ENCODE measurements around the gene MYH11. TPM values are rescaled to one million over a fixed set of nuclear protein-coding genes. Genes with fewer than 3 reads are reported as not detected.
"Not testable (repeated sequence)": the region's sequence is repeated elsewhere in the genome, so short reads cannot be mapped to it uniquely, and the experiment has no call there.

Gene MYH11
- total RNA-seq, 6 donors from 2014 or later: 33.6 to 224 (median 87.4) TPM

DNA sequence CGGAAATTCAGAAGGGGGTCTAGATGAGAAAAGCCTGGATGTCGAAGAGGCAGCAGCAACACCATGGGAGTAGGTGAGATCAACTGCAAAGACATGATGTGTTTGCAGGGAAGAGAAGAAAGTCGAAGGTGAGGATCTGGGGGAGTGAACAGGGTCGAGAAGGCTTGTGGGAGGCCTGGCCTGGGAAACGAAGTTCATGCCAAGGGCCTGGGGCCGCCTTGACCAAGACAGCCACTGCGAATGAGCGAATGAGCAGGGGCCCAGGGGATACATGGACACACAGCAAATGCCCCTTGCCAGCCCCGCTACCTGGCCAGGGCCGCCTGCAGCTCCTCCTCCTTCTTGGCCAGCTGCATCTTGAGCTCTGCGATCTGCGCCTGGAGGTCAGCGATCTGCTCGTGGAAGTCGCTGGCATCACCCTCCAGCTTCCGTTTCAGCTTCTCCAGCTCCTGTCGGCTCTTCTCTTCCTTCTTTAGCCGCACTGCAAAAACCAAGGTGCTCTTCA lies 119.6 kb downstream of the MYH11 start:
- peaks cover 0 to 46% (median 13%) of the 10 kb centered on the region in 4 donors for H3K36me3 ChIP-seq
- no peaks in the 10 kb centered on the region for H3K9me3 ChIP-seq
- ATAC-seq (ENCODE audit: low FRiP score in 2 of 2): no peak
- TF ChIP-seq EP300 (IDR thresholded peaks at IDR 0.05) (no peak), POLR2A (IDR thresholded peaks at IDR 0.05) (no peak), POLR2AphosphoS5 (IDR thresholded peaks at IDR 0.05) (no peak)
- TF ChIP-seq, protein P1, sequence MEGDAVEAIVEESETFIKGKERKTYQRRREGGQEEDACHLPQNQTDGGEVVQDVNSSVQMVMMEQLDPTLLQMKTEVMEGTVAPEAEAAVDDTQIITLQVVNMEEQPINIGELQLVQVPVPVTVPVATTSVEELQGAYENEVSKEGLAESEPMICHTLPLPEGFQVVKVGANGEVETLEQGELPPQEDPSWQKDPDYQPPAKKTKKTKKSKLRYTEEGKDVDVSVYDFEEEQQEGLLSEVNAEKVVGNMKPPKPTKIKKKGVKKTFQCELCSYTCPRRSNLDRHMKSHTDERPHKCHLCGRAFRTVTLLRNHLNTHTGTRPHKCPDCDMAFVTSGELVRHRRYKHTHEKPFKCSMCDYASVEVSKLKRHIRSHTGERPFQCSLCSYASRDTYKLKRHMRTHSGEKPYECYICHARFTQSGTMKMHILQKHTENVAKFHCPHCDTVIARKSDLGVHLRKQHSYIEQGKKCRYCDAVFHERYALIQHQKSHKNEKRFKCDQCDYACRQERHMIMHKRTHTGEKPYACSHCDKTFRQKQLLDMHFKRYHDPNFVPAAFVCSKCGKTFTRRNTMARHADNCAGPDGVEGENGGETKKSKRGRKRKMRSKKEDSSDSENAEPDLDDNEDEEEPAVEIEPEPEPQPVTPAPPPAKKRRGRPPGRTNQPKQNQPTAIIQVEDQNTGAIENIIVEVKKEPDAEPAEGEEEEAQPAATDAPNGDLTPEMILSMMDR (IDR thresholded peaks at IDR 0.05): no peak
- H3K4me3 ChIP-seq: no peak overlapping the region
- WGBS, 2 donors: 80 to 82% methylated on average over 17 to 18 of the region's 18 CpGs
- DNase-seq: no peak
- no peak overlapping the region for H3K27ac ChIP-seq
- no peaks in the 10 kb centered on the region for H3K4me1 ChIP-seq
- no peaks in the 10 kb centered on the region for H3K27me3 ChIP-seq

DNA sequence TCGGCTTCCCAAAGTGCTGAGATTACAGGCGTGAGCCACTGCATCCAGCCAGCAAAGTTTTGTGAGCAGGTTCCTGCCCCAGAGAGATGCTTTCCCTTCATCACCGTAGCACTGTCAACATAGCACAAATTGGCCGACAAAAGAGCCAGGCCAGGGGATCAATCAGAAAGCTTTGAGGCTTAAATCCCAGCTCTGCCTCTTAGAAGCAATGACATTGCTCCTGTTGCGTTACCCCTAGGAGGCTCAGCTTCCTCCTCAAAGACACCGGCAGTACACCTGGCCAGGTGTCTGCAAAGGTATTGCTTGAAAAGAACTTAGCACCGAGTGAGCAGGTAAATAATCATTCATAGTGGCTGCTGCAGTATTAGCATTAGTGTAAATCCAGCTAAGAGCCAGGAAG lies 120.3 kb downstream of the MYH11 start:
- no peaks in the 10 kb centered on the region for H3K27me3 ChIP-seq
- ATAC-seq (ENCODE audit: low FRiP score in 2 of 2): no peak
- H3K4me3 ChIP-seq: no peak overlapping the region
- peaks cover 0 to 43% (median 13%) of the 10 kb centered on the region in 4 donors for H3K36me3 ChIP-seq
- no peaks in the 10 kb centered on the region for H3K9me3 ChIP-seq
- no peaks in the 10 kb centered on the region for H3K4me1 ChIP-seq
- no peak overlapping the region for H3K27ac ChIP-seq
- 83 to 84% methylated on average over 4 to 7 of the region's 7 CpGs for WGBS, 2 donors
- TF ChIP-seq, protein P1 (IDR thresholded peaks at IDR 0.05): no peak
- TF ChIP-seq POLR2AphosphoS5 (IDR thresholded peaks at IDR 0.05) (no peak), EP300 (IDR thresholded peaks at IDR 0.05) (no peak), POLR2A (IDR thresholded peaks at IDR 0.05) (no peak)
- no peak for DNase-seq

DNA sequence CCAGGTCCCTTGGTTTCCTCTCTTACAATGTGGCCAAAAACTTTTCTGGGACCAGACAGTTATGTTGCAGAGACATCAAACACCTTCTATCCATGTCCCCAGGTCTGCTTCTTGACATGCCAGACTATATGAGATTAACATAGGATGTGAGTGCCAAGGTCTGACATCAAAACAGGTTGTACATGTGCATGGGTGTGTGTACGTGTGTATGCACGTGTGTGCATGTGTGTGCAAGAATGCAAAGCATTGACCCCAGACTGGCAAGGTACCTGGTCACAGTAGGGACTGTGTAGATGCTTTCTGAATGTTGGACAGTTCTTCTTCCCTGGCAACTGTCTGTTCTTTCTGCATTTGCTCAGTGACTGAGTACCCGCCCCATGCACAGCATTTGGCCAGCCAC lies 121.2 kb downstream of the MYH11 start:
- H3K4me1 ChIP-seq: no peaks in the 10 kb centered on the region
- H3K36me3 ChIP-seq: peaks cover 0 to 34% (median 13%) of the 10 kb centered on the region in 4 donors
- no peaks in the 10 kb centered on the region for H3K9me3 ChIP-seq
- no peaks in the 10 kb centered on the region for H3K27me3 ChIP-seq
- DNase-seq (no peak), ATAC-seq (ENCODE audit: low FRiP score in 2 of 2) (no peak)
- TF ChIP-seq POLR2AphosphoS5 (IDR thresholded peaks at IDR 0.05): no peak
- TF ChIP-seq EP300 (IDR thresholded peaks at IDR 0.05): no peak
- TF ChIP-seq POLR2A (IDR thresholded peaks at IDR 0.05): no peak
- TF ChIP-seq, protein P1 (IDR thresholded peaks at IDR 0.05): no peak
- no peak overlapping the region for H3K27ac ChIP-seq
- no peak overlapping the region for H3K4me3 ChIP-seq
- WGBS, 2 donors: 80 to 96% methylated on average over 3 of the region's 3 CpGs

DNA sequence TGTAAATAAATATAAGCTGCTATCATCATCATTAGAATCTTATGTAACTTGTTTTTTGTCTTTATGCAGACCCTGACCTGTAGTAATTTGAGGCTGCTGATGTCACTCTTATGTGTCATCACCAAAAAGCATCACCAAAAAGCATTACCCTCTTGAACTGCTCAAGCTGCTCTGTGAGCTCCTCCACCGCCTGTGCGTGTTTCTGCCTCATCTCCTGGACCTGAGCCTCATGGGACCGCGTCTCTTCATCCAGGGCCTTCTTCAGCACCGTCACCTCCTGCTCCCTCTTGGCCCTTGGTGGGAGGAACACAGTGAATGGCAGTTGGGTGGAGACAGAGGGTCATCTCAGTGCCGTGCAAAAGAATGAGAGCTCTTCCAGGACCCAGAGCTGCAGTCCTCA lies 124.4 kb downstream of the MYH11 start:
- Histone ChIP-seq H3K27me3 (no peaks in the 10 kb centered on the region), H3K9me3 (no peaks in the 10 kb centered on the region), H3K4me1 (no peaks in the 10 kb centered on the region), H3K36me3 (peaks cover 0 to 31% (median 8%) of the 10 kb centered on the region in 4 donors), H3K4me3 (no peak overlapping the region), H3K27ac (no peak overlapping the region)
- TF ChIP-seq POLR2A (IDR thresholded peaks at IDR 0.05) (no peak), EP300 (IDR thresholded peaks at IDR 0.05) (no peak), POLR2AphosphoS5 (IDR thresholded peaks at IDR 0.05) (no peak)
- TF ChIP-seq, protein P1 (IDR thresholded peaks at IDR 0.05): no peak
- WGBS, 2 donors: 91 to 94% methylated on average over 6 of the region's 6 CpGs
- ATAC-seq (ENCODE audit: low FRiP score in 2 of 2): no peak
- DNase-seq: no peak

DNA sequence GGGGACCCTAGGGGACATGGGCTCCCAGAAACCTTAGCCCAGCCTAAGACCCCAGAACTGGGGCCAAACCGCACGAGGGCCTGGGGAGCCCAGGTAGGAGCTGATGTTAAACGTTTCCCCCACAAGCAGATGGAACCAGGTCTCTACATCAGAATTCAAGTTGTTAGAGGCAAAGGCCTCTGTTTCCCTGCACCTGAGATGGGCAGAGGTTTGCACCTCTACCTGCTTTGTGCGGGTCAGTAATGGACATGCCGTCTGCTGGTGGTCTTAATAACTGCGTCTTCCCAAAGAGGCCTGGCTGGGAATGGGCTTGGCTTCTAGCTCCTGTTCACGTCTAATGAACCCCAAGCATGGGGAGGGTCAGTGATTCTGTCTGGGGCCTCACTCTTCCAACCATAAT lies 127.7 kb downstream of the MYH11 start:
- Histone ChIP-seq H3K36me3 (peaks cover 0 to 46% (median 24%) of the 10 kb centered on the region in 4 donors), H3K27me3 (no peaks in the 10 kb centered on the region), H3K9me3 (no peaks in the 10 kb centered on the region), H3K27ac (no peak overlapping the region), H3K4me3 (no peak overlapping the region), H3K4me1 (no peaks in the 10 kb centered on the region)
- TF ChIP-seq EP300 (IDR thresholded peaks at IDR 0.05): no peak
- TF ChIP-seq, protein P1 (IDR thresholded peaks at IDR 0.05): no peak
- TF ChIP-seq POLR2AphosphoS5 (IDR thresholded peaks at IDR 0.05): no peak
- 94 to 95% methylated on average over 7 of the region's 7 CpGs for WGBS, 2 donors
- DNase-seq (no peak), ATAC-seq (ENCODE audit: low FRiP score in 2 of 2) (no peak)

DNA sequence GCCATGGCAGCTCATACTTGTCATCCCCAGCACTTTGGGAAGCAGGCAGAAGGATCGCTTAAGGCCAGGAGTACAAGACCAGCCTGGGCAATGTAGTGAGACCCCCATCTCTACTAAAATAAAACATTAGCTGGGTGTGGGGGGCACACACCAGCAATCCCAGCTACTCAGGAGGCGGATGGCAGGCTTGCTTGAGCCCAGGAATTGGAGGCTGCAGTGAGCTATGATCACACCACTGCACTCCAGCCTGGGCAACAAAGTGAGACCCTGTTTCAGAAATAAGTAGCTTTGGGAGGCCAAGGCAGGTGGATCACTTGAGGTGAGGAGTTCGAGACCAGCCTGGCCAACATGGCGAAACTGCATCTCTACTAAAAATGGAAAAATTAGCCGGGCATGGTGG lies 129.1 kb downstream of the MYH11 start:
- ATAC-seq (ENCODE audit: low FRiP score in 2 of 2); H3K4me3 ChIP-seq; DNase-seq; H3K27ac ChIP-seq; H3K4me1 ChIP-seq; H3K27me3 ChIP-seq; H3K9me3 ChIP-seq: not testable (repeated sequence)
- 94 to 95% methylated on average over 5 of the region's 5 CpGs for WGBS, 2 donors
- peaks cover 0 to 52% (median 30%) of the 10 kb centered on the region in 4 donors for H3K36me3 ChIP-seq
